Smooth muscle cell (in vitro differentiated cells): ENCODE measurements around the gene PWWP2B. TPM values are rescaled to one million over a fixed set of nuclear protein-coding genes. Genes with fewer than 3 reads are reported as not detected.
"Not testable (repeated sequence)": the region's sequence is repeated elsewhere in the genome, so short reads cannot be mapped to it uniquely, and the experiment has no call there.

ENCODE experiments used
- DNase-seq: peaks from one replicate; lab custom pipeline; 2025; ENCODE audit not compliant: unreplicated experiment; lab: John Stamatoyannopoulos, UW
- H2AFZ ChIP-seq: fragments of 200-600 bp; sonication (generic); 2 replicates; pipeline ENCODE4 v1.6.0; 2016; ENCODE audit warnings: antibody characterized with exemption, low read depth, mild to moderate bottlenecking
- H3F3A ChIP-seq: fragments of 200-600 bp; sonication (generic); 2 replicates; pipeline ENCODE4 v1.6.0; 2017; ENCODE audit warnings: antibody characterized with exemption, low read depth
- H3K27ac ChIP-seq: fragments of 200-600 bp; sonication (generic); 2 replicates; pipeline ENCODE4 v1.5.1; 2016; ENCODE audit warnings: low read depth, mild to moderate bottlenecking
- H3K27me3 ChIP-seq: fragments of 200-600 bp; sonication (generic); 2 replicates; pipeline ENCODE4 v1.6.1; 2016; ENCODE audit warnings: low read depth, mild to moderate bottlenecking
- H3K36me3 ChIP-seq: fragments of 200-600 bp; sonication (generic); 2 replicates; pipeline ENCODE4 v1.5.1; 2016; ENCODE audit warnings: low read depth
- H3K4me1 ChIP-seq: fragments of 200-600 bp; sonication (generic); 2 replicates; pipeline ENCODE4 v1.5.1; 2016; ENCODE audit warnings: low read depth
- H3K4me2 ChIP-seq: fragments of 200-600 bp; sonication (generic); 2 replicates; pipeline ENCODE4 v1.6.0; 2016; ENCODE audit warnings: mild to moderate bottlenecking
- H3K4me3 ChIP-seq: fragments of 200-600 bp; sonication (generic); 2 replicates; pipeline ENCODE4 v1.5.1; 2016; ENCODE audit warnings: mild to moderate bottlenecking
- H3K79me2 ChIP-seq: fragments of 200-600 bp; sonication (generic); 2 replicates; pipeline ENCODE4 v1.6.0; 2016; ENCODE audit warnings: low read depth, mild to moderate bottlenecking
- H3K9ac ChIP-seq: fragments of 200-600 bp; sonication (generic); 2 replicates; pipeline ENCODE4 v1.6.0; 2016; ENCODE audit warnings: low read depth
- H3K9me3 ChIP-seq: fragments of 200-600 bp; sonication (generic); replicated peaks from 2 replicates; pipeline ENCODE4 v1.5.1; 2016; ENCODE audit warnings: low read depth
- H4K20me1 ChIP-seq: fragments of 200-600 bp; sonication (generic); 2 replicates; pipeline ENCODE4 v1.6.0; 2016; ENCODE audit warnings: low read depth
- WGBS: methylation state at CpG from one replicate; pipeline ENCODE4 v1.1.7; 2016; ENCODE audit warnings: low lambda C conversion rate; 5-methylcytosine and 5-hydroxymethylcytosine counted together
- polyA plus RNA-seq: library from polyadenylated mRNA; unstranded; fragments of >200 nt; fragmentation: Nextera tagmentation; extraction: Ambion mirVana; gene quantifications from 2 replicates; pipeline ENCODE4 v1.2.1, GENCODE V29; 2016
- total RNA-seq: library from RNA; depleted of rRNA; stranded (reverse); fragments of >200 nt; gene quantifications from 2 replicates; pipeline ENCODE4 v1.2.3, GENCODE V29; 2014
- TF ChIP-seq, protein P1 (sequence below): fragments of 200-600 bp; sonication (generic); IDR thresholded peaks from 2 replicates; pipeline ENCODE4 v1.5.1; 2017; ENCODE audit warnings: borderline replicate concordance, mild to moderate bottlenecking, antibody characterized with exemption; ENCODE audit not compliant: insufficient read depth, poor library complexity, severe bottlenecking

The PWWP2B gene
- total and polyA plus RNA-seq, 2 experiments from 2014 or later = 8.3 to 13.2 TPM

DNA sequence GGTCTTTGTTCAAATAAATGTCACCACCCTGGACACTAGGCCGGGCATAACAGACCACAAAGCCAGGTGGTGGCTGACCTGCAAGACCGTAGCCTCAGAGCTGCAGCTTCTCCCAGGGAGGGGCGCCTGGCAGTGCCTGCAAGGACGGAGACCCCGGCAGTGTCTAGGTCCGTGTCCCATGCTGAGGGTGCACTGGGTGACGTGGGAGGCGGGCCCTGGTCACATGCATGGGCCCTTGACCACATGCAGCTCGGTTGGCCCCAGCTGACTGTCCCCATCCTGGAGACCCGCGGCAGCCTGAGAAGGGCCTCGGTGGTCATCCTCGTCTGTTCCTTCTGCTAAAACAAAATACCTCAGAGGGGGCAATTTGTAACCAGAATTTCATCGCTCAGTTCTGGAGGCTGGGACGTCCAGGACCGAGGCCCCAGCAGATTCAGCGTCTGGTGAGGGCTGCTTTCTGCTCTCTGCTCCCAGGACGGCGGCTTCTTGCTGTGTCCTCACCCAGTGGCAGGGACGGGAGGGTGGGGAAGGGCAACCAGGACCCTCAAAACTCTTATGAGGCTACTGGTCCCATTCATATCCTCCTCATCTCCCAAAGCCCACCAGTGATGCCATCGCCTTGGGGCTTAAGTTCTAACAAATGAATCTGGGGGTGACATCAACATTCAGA lies 36.8 kb downstream of the PWWP2B start:
- H3K9me3 ChIP-seq = no peaks in the 10 kb centered on the region
- no peaks in the 10 kb centered on the region for H4K20me1 ChIP-seq
- H3K36me3 ChIP-seq = no peaks in the 10 kb centered on the region
- no peaks in the 10 kb centered on the region for H3F3A ChIP-seq
- H3K9ac ChIP-seq = no peak overlapping the region
- TF ChIP-seq, protein P1, sequence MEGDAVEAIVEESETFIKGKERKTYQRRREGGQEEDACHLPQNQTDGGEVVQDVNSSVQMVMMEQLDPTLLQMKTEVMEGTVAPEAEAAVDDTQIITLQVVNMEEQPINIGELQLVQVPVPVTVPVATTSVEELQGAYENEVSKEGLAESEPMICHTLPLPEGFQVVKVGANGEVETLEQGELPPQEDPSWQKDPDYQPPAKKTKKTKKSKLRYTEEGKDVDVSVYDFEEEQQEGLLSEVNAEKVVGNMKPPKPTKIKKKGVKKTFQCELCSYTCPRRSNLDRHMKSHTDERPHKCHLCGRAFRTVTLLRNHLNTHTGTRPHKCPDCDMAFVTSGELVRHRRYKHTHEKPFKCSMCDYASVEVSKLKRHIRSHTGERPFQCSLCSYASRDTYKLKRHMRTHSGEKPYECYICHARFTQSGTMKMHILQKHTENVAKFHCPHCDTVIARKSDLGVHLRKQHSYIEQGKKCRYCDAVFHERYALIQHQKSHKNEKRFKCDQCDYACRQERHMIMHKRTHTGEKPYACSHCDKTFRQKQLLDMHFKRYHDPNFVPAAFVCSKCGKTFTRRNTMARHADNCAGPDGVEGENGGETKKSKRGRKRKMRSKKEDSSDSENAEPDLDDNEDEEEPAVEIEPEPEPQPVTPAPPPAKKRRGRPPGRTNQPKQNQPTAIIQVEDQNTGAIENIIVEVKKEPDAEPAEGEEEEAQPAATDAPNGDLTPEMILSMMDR = no peak
- no peaks in the 10 kb centered on the region for H3K27me3 ChIP-seq
- 95% methylated on average over 21 of the region's 21 CpGs for WGBS
- DNase-seq = no peak
- H3K79me2 ChIP-seq = no peaks in the 10 kb centered on the region
- no peak overlapping the region for H3K4me3 ChIP-seq
- H3K4me2 ChIP-seq = no peak overlapping the region
- no peak overlapping the region for H2AFZ ChIP-seq
- H3K4me1 ChIP-seq = no peaks in the 10 kb centered on the region
- no peak overlapping the region for H3K27ac ChIP-seq

DNA sequence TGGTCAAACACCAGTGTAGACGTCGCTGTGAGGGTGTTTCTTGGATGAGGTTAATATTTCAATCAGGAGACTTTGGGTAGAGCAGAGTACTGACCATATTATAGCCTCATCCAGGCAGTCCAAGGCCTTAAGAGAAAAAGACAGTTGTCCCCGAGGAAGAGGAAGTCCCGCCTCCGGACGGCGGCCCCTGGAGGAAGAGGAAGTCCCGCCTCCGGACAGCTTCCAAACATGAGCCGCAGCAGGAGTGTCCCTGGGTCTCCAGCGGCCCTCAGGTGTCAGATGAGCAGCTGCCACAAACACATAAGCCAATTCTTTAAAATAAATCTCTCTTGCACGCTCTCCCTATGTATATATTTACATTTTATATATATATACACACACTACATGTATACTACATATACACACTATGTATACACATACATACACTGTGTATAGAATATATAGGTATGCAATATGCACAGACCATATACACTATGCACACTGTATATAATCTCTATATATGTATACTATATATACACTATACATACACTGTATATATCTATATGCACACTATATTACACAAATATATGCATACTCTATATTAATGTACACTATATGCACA lies 37.5 kb downstream of the PWWP2B start:
- DNase-seq = no peak
- no peak overlapping the region for H2AFZ ChIP-seq
- no peaks in the 10 kb centered on the region for H3K79me2 ChIP-seq
- H3K9me3 ChIP-seq = no peaks in the 10 kb centered on the region
- H3F3A ChIP-seq = no peaks in the 10 kb centered on the region
- H3K4me2 ChIP-seq = no peak overlapping the region
- H3K4me1 ChIP-seq = no peaks in the 10 kb centered on the region
- no peaks in the 10 kb centered on the region for H3K36me3 ChIP-seq
- no peak overlapping the region for H3K4me3 ChIP-seq
- H3K27me3 ChIP-seq = no peaks in the 10 kb centered on the region
- H4K20me1 ChIP-seq = no peaks in the 10 kb centered on the region
- 91% methylated on average over 12 of the region's 12 CpGs for WGBS
- no peak overlapping the region for H3K9ac ChIP-seq
- no peak overlapping the region for H3K27ac ChIP-seq
- TF ChIP-seq, protein P1 = no peak

- 98% methylated on average over 5 of the region's 5 CpGs for WGBS
- H3K4me2 ChIP-seq, DNase-seq, H3K27me3 ChIP-seq, H3K9ac ChIP-seq, H3K36me3 ChIP-seq, H4K20me1 ChIP-seq, H3K9me3 ChIP-seq, H3K4me3 ChIP-seq, H3K4me1 ChIP-seq, H3K79me2 ChIP-seq, H2AFZ ChIP-seq, H3K27ac ChIP-seq, H3F3A ChIP-seq: not testable (repeated sequence)
These were observed 38.3 kb downstream of the PWWP2B start for GRCh38 chr10:132435320-132435719.

- not testable (repeated sequence) for H3K27ac ChIP-seq, H3K9ac ChIP-seq, H3K9me3 ChIP-seq, H3K4me2 ChIP-seq, H3K36me3 ChIP-seq, H3K4me1 ChIP-seq, H4K20me1 ChIP-seq, H3F3A ChIP-seq, H3K27me3 ChIP-seq, H3K4me3 ChIP-seq, DNase-seq, H3K79me2 ChIP-seq, H2AFZ ChIP-seq
- 100% methylated on average over 3 of the region's 3 CpGs for WGBS
These were observed 39.1 kb downstream of the PWWP2B start for GRCh38 chr10:132436096-132436495.
